Endometrial microvascular endothelial cells (primary cell): ENCODE measurements around the gene VSNL1. TPM values are rescaled to one million over a fixed set of nuclear protein-coding genes. Genes with fewer than 3 reads are reported as not detected.

Experiments used
- in situ Hi-C: cut with HindIII; loops from 2 replicates; pipeline ENCODE4 v1.10.0; 2017; ENCODE audit warnings: low sequenced_read_pairs, low pct_unique_long_range_greater_than_20kb; ENCODE audit errors: inconsistent ontology term
- total RNA-seq: library from RNA; depleted of rRNA; stranded (reverse); fragments of >200 nt; gene quantifications from one replicate; pipeline ENCODE4 v1.2.3, GENCODE V29; 2015; ENCODE audit errors: inconsistent ontology term

VSNL1 gene
- total RNA-seq, 1 donor from 2014 or later, result not detected

DNA sequence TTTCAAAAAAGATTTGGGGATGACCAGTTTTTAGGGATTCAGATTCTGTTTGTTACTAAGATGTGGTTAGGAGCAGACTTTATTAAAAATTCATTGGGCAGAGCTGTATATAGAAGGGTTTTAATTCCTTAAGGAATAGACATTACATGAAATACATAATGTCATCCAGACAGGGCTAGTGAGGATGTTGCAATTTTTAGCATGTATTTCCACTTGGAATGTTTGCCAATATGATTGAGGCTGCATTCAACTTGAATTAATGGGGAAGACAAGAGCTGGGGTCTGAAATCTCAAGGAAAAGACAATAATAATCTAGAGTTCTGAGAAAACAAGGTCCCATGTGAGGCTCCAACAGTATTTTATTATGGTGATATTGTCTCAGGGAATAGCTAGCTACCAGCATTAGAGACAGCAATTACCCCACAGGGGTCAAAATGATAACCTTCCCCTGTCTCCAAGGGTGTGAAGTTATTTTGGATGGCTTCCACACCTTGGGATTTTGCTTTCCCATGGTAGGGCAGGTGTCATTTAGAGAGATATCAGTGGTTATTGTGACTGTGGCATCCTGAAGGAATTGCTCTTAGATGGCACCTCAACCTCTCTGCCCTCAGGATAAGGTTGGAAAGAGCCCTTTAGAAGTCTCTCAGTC is 60.2 kb downstream of the VSNL1 start:
- in situ Hi-C loops, result no loop called here

DNA sequence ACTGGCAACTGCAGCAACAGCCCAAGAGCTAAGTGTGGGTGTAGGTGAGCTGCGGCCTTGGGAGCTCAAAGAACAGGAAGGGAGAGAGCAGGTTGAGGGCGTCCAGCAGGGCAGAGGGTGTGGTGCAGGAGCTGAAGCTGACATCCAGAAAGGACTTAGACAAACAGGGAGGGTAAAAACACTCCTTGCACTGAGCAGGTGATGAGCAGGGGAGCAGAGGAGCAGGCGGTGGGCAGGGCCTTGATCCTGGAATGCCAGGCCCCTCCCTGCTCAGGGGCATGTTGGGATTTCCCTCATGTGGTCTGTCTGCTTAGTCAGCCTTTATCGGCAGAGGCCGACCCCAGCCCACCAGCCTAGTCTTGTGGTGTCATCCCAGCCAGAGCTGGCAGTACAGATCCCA is 63.6 kb downstream of the VSNL1 start:
- in situ Hi-C loops, result no loop called here

DNA sequence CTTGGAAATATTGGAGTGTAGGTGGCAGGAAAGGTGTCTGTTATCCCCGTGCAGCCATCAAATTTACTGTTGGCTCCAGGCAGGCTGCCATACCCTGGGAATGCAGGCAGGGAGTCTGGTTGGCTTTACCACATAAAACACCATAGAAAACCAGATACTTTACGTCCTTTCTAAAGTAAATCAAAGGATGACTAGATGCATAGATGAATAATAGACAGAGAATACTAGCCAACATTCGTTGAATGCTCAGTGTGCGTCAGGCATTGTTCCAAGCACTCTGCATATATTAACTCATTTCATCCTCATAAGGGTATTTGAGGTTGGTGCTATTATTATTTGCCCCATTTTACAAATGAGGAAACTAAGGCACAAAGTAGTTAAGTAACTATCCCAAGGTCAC is 65.2 kb downstream of the VSNL1 start:
- in situ Hi-C loops, result no loop called here

DNA sequence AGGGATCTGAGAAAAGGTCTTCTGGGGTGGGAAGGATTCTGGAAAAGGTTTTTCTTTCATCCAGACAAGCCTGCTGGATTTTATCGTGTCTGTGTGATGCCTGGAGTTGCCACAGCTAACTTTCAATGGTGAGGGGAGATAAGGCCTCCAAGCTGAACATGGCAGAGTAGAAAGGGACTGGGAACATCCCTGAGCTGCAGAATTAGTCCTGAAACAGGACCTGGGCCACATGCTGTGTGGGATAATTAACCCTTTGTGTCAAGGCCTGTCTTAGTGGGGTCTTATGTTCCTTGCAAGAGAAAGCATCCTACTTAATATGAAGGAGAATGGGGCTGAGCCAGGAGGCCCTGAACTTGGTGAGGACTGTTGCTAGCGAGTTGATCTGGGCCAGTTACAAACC is 66.4 kb downstream of the VSNL1 start:
- in situ Hi-C loops, result no loop called here

DNA sequence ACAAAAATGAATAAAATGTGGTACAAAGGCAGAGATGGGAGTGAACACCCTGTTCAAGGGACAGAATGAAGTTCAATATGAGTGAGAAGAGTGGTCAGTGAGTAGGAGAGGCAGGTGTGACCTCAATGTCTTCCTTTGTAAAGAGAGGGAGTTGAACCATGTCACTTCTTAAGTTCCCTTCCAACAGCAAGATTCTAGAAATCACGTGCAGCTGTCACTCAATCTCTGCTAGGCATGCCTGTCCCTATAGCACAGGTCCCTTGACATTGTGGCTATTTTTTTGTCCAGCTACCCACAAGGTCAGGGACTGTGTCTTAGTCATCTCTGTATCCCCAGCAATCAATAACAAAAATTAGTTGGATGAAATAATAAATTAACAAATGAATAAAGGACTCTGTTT is 66.9 kb downstream of the VSNL1 start:
- in situ Hi-C loops, result no loop called here

DNA sequence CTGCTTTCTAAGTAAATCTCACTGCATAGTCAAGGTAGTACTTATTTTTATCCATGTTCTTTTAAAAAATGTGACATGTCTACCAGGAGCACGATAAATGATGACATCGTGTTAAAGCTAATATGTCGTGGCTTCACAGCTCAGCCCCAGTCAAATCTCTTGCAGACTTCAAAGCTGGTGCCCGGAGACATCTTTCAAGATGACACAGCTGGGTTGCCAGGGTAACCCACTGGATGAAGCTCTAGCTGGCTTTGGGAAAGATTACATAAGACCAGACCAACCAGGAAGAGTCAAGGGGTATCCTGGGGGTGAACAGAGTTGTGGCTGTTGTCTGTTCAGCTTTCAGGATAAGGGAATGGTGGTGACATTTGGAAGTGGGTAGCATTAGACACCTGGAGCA is 67.8 kb downstream of the VSNL1 start:
- in situ Hi-C loops, result no loop called here

DNA sequence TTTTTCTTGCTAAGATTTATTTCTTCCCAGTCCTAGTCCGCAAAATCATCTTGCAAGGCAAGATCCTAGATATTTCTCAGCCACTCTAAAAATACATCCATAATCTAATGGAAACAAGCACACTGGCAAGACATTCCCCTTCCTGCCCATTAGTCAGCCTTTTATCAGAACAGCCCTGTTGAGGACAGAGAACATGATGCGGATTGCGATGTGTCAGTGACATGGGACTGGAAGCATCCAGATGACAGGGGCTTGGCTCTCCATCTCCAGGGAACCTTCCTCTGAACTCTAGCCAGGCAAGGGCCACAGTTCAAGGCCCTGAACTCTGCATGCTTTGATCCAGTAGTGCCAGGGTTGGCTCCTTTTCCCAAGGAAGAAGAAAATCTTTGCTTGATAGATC is 70.0 kb downstream of the VSNL1 start:
- in situ Hi-C loops, result no loop called here

DNA sequence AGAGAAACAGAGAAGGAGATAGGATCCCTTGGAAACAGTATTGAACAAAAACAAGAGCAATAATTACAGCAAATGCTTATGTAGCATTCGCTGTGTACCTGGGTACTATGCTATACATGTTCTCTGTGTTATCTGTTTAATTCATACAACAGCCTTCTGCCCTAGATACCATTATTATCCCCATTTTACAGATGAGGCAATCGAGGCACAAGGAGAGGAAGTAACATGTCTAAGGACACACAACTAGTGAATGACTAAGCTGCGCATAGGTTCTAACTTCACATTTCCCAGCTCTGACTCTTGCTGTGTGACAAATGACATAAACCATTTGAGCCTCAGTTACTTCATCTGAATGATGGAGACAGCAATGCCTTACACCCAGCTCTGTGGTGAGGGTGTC is 70.5 kb downstream of the VSNL1 start:
- in situ Hi-C loops, result no loop called here

DNA sequence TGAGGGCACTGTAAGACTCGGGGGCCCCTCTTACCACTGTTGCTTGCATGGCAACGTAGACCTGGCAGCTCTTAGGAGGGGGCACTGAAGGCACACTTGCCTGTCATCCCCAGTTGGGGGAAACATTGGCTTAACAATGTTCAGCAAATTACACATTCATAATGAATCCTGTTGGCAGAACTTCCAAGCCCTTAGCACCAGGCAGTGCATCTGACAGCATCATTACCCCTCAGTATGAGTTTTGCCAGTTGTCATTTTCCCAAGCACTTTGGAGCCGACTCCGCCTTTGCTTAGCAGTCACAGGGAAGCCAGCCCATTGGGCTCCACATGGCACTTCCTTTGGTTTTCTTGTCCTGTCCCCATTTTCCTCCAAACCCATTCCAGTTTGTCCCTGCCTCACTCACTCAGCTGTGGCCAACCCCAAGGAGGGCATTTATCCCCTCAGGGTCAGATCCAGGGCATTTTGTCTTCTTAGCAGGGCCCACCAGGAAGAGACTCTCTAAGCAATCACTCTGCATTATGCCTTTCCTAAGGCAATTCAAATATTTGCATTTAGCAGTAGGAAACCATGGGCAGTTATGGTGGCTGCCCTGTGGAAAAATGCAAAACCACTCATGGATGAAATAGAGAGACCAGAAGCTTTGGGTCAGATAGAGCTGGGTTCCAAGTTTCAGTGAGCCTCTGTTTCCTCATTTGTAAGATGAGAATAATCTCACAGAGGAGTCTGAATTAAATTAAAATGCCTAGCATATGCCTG is 73.9 kb downstream of the VSNL1 start:
- in situ Hi-C loops, result no loop called here

DNA sequence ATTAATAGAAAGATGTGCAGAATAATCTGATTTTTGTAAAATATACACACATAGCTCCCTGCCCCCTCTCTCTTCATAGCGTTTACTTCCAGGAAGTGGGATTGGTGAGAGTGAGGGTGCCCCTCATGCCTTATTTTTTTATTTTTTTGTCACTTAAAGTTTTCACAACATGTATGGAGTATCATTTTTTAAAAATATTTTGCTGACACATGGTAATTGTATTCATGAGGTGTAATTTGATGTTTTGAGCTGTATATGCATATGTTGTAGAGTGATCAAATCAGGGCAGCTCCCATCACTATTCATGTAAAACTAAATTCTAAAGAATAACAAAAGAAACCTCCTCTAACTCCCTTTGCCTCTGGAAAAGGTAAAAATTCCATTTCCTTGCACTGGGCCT is 74.7 kb downstream of the VSNL1 start:
- in situ Hi-C loops, result no loop called here

DNA sequence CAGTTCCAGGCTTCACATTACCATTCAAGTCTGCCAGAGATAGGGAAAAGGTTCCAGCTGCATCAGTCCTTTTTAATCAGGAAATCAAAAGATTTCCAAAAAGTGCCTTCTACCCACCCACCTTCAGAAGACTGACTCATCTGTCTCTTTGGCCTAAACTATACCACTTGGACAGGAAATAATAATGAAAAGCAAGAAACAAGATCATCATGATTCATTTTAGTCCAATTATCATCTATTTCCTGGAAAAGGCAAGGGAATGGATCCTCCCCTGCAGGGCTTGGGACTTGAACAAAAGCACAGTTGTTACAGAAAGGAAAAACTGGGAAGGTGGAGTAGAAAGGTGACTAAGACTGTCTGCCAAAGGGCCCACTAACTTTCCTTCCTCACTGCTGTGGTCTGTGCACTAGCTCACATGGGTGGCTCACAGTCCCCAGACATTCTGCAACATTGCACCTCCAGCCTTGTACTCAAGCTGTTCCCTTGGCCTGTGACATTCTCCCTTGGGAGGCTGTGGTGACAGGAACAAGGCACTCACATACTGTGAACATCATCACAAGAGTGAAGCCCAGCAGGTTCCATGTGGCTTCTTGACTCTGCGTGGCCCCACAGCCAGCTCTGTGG is 75.3 kb downstream of the VSNL1 start:
- in situ Hi-C loops, result no loop called here

DNA sequence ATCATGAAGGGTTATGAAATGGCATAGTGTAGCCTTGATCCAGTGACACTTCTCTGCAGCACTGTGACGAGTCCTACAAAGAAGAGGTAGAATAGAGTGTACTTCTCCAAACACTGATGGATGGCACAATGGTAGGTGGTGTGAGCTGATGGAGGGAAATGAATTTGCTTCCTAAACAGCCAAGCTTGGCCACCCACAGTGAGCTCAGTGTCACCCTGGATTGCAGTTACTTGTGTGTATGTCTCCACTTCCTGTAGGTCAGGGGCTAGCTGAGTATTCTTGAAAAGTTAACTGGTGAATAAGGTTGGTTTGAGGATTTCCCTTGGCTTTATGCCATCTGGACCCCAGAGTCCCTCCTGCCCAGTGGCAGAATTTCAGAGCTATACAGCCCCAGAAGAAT is 75.9 kb downstream of the VSNL1 start:
- in situ Hi-C loops, result no loop called here

DNA sequence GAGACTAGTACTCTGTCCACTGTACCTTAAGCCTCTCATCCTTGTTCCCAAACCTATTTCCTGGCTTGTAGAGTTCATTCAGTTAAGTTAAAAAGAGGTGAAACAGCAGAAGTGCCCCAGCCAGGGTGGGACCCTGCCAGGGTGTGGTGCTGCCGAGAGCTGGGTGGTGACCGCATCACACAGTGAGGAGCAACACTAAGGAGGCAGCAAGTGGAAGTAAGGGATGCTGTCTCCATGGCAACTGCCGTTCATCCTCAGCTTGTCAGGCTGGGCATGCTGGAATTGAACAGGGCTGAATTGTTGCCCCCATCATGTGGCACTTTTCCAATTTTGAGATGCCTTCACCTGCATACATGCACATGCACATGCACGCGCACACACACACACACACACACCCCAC is 77.0 kb downstream of the VSNL1 start:
- in situ Hi-C loops, result no loop called here

DNA sequence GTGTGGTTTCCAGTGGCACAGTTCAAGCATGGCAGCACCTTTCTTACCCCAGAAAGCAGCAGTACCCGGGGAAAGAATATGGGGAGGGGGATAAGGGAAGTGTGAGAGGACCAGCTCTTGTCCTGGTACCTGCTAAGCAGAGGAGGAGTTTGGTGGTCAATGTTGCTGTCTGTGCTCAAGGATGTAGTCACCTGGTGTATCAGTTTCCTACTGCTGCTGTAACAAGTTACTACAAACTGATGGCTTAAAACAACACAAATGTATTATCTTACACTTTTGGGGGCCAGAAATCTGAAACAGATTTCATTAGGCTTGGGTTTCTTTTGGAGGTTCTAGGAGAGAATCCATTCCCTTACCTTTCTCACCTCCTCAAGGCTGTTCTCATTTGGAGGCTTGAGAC is 77.5 kb downstream of the VSNL1 start:
- in situ Hi-C loops, result no loop called here

DNA sequence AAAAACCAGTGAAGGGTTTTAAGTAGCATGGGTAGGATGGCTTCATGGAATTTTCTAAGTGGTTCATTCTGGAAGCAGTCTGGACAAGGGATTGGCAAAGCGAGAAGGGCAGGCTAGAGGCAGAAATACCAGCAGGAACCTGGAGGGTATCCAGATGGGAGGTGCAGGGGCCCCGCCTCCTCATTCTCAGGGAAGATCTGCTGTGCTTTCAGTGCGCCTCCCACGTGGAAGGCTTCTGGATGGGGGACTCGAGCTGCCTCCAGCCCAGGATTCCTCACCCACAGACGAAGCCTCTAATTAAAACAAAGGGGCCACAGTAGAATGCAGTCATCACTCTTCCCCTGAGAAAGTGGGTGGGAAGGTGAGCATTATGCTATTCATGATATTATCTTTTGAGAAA is 79.8 kb downstream of the VSNL1 start:
- in situ Hi-C loops, result no loop called here

DNA sequence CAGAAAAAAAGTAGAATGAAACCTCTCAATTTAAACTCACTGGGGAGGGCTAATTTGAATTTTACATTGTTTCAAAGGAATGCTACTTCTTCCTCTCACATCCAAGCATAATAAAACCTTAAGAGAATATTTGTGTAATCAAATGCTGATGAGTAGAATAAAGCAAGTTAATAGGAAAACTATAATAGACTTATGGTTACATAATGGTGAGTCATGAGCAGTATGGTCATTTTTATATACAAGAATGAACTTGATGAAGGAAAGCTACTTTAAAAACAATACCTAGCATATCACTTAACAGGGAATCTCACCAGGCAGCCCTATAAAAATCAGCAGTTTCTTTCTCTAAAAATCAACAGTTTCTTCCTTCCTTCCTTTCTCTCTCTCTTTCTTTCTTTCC is 80.3 kb downstream of the VSNL1 start:
- in situ Hi-C loops, result no loop called here

DNA sequence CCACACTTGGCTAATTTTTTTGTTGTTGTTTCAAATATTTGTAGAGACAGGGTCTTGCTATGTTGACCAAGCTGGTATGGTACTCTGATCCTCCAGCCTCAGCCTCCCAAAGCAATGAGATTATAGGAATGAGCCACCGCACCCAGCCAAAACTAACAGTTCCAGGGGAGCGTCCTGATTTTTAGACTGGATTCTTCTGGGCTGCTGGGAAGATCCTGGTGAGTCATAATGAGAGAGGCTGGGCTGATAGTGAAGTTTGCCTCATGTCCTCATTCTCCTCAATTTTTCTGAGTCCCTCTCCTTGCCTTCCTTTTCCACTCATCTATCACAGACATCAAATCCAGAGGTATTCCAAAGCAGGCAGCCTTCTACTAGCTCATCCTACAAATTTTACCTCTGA is 81.3 kb downstream of the VSNL1 start:
- in situ Hi-C loops, result no loop called here

DNA sequence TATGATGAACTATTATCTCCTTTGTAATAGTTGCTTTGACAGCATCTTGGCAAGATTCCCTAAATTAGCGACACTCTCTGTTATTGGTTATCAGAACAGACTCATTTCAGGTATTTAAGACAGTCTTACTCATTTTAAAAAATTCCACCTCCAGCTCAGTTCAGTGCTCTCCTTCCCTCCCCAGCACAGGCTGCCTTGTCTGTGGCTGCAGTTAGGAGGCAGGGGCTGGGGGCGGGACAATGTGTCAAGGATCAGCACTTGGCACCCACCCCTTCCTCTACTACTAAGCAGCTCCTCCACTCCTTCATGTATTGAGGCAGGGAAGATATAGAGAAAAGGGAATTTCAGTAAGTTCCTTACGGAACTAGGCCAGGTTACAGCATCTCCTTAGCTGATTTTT is 85.0 kb downstream of the VSNL1 start:
- in situ Hi-C loops, result no loop called here

DNA sequence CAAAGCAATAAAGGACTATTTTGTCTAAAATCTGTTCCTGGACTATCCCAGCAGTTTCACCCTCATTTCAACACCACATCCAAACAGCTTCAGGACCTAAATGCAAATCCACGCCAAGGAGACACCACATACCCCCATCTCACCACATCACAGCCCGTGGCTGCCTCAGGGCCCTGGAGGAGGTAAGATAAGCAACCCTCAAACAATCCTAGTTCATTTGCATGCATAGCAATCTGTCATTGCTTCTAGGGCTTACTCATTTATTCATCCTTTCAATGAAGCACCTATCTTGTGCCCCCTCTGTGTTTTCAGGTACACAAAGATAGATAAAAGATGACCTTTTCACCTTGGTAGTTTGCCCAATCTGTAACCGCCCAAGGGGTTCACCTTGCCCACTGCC is 86.5 kb downstream of the VSNL1 start:
- in situ Hi-C loops, result no loop called here

DNA sequence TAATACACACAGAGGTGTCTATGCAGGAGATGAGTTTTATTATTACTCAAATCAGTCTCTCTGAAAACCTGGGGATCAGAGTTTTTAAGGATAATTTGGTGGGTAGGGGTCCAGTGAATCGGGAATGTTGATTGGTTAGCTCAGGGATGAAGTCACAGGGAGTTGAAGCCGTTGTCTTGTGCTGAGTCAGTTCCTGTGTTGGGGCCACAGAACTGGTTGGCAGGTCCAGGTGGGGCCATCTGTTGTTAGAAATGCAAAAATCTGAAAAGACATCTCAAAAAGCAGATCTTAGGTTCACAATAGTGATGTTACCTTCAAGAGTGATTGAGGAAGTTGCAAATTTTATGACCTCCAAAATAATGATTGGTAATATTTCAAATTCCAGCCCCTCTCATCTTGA is 86.9 kb downstream of the VSNL1 start:
- in situ Hi-C loops, result no loop called here
